Iris pigment epithelial cell (primary cell): ENCODE results near the gene MOCOS.
"Not testable (repeated sequence)": the region's sequence is repeated elsewhere in the genome, so short reads cannot be mapped to it uniquely, and the experiment has no call there.

Source experiments
- DNase-seq: peaks from one replicate; pipeline ENCODE4 v3.0.0-alpha.2; 2011; ENCODE audit warnings: low read depth

Gene MOCOS

GRCh38 chr18:36187193-36187825 lies at the start of gene MOCOS:
Gene MOCOS, plus strand, starts transcription at chr18:36187497. Its CDS starts 43 bp downstream, at chr18:36187540.
- DNase-seq: peak; percentile 49

GRCh38 chr18:36139245-36139644 lies 48.1 kb upstream of the MOCOS start:
- no peak for DNase-seq

GRCh38 chr18:36141576-36141975 lies 45.7 kb upstream of the MOCOS start:
- no peak for DNase-seq

GRCh38 chr18:36142751-36143150 lies 44.5 kb upstream of the MOCOS start:
- DNase-seq: no peak

- no peak for DNase-seq
These were observed 43.9 kb upstream of the MOCOS start for GRCh38 chr18:36143391-36143790.

GRCh38 chr18:36149514-36150289 lies 37.6 kb upstream of the MOCOS start:
- DNase-seq: no peak

- DNase-seq: no peak
These were observed 34.5 kb upstream of the MOCOS start for GRCh38 chr18:36152781-36153180.

GRCh38 chr18:36153203-36153602 lies 34.1 kb upstream of the MOCOS start:
- peak; percentile 18 for DNase-seq

- DNase-seq: no peak
These were observed 33.5 kb upstream of the MOCOS start for GRCh38 chr18:36153771-36154170.

GRCh38 chr18:36155851-36156757 lies 31.2 kb upstream of the MOCOS start:
- peak; percentile 12 for DNase-seq

- peak; percentile 9 for DNase-seq
These were observed 29.9 kb upstream of the MOCOS start for GRCh38 chr18:36157441-36157840.

GRCh38 chr18:36158266-36158867 lies 28.9 kb upstream of the MOCOS start:
- DNase-seq: peak; percentile 89

GRCh38 chr18:36160959-36161371 lies 26.3 kb upstream of the MOCOS start:
- no peak for DNase-seq

- no peak for DNase-seq
These were observed 24.3 kb upstream of the MOCOS start for GRCh38 chr18:36162981-36163380.

- no peak for DNase-seq
These were observed 19.5 kb upstream of the MOCOS start for GRCh38 chr18:36167692-36168218.

GRCh38 chr18:36168296-36168695 lies 19.0 kb upstream of the MOCOS start:
- DNase-seq: not testable (repeated sequence)

- no peak for DNase-seq
These were observed 17.4 kb upstream of the MOCOS start for GRCh38 chr18:36169938-36170337.

GRCh38 chr18:36175481-36175880 lies 11.8 kb upstream of the MOCOS start:
- no peak for DNase-seq

GRCh38 chr18:36176177-36176584 lies 11.1 kb upstream of the MOCOS start:
- no peak for DNase-seq

- DNase-seq: peak; percentile 31
These were observed 10.6 kb upstream of the MOCOS start for GRCh38 chr18:36176711-36177110.

GRCh38 chr18:36177913-36178312 lies 9.4 kb upstream of the MOCOS start:
- DNase-seq: no peak
